Femur (tissue), 1 donor: Measurements from ENCODE around the gene DEGS2.

Experiments
- DNase-seq: peaks from one replicate; pipeline ENCODE4 v3.0.0-alpha.2; 2017

Gene DEGS2

DNA sequence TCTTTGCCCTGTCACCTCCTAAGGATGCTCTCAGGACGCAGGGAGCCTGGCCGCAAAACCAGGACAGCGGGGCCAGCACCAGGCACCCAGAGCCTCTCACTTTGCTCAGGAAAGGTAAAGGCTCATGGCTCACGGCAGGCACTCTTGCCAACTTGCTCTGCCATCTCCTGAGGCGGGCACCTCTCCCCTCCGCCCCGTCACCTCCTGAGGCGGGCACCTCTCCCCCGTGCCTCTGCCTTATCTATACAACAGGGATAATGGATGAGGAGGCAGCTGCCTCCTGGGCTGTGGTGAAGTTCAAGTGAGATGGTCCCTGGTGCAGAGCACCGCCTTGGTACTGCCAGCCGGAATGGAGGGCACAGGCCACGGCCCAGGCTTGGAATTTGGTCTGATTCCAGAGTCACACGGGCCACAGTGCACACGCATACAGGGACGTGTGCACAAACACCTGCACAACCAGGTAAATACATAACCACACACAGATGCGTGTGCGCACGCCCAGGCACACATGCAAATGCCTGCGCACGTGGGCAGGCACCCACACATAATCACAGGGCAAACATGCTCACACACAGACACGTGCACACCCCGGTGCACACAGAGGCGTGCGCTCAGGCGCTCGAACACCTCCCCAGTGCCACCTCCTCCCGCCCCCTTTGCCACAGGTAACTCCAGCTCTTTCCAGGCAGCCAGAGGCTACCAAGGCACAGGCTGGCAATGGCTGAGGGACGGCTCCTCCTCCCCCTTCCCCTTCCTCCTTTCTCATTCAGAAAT lies 11.6 kb downstream of the DEGS2 start:
- no peak for DNase-seq

DNA sequence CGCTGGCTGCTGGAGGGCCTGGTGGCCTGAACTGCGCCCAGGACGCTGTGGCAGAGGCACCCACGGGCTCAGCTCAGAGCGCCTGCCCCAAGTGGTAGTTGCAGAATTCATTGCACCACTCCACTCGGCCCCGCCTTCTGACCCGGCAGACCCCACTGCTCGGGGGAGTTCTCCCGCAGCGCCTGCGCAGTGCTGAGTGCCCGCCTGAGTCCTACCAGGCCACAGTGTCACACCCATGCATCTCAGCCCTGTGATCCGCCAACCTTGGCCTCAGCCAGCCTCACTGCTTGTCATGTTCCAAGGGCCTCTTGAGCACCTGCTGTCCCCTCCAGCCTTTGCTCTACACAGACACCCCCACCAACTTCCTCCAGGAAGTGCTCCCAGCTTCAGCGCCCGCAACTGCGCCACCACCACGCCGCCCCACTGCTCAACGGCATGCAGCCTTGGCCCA lies 12.2 kb downstream of the DEGS2 start:
- no peak for DNase-seq

DNA sequence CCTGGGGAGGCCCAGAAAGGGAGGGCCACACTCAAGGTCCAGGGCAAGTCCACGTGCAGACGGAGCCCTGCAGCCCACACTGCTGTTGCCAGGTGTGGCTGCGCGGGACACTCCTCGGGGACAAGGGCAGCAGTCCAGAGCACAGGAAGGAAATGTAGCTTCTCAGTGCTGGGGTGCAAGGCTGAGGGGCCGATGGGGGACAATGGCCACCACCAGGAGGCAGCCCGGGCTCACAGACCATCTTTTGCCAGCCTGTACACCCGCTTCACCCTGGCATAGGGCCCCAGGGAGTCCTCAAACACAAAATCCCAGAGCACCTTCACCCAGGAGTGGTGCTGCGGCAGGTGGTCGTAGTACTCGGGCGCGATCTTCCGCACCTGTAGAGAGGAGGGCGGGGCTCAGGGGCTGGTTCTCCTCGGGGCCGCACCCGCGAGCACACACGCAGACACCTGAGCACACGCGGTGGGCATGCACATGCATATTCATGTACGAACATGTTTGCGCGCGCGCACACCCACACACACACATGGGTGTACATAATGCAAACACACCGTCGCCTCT lies 12.8 kb downstream of the DEGS2 start:
- DNase-seq, result no peak

DNA sequence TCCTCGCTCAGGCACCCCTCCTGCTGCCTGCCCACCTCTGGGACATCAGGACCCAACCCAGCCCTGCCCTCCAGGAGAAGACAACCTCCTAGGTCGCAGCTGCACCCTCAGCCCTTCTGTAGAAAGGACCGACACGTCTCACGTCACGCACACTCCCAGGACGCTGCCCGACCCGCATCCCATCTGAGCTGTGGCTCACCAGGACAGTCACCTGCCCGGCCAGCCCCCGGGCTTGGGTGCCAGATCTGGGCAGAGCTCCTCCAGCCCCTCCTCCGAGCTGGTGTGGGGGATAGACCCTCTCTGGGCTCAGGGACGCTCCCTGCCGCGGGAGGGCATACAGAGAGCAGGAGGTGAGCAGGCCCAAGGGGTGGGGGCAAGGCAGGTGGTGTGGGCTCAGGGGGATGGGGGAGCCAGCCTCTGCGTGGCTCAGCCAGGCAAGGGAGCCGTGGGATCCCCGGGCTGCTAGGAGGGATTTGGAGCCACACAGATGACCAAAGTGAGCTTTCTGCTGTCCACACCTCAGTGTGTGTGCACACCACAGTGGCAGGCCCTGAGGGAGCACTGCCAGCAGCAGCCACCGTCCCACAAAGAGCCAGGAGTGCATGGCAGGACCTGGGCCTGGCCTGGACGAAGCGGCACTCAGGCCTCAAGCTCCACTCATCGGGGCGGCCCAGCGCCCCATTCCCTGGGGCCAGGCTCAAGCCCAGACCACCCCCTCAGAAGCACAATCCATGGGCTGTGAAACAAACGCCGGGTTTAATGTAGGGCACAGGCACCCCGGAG lies 13.6 kb downstream of the DEGS2 start:
- DNase-seq, result no peak

- DNase-seq, result no peak
These were observed 14.3 kb downstream of the DEGS2 start for GRCh38 chr14:100144996-100145646.

DNA sequence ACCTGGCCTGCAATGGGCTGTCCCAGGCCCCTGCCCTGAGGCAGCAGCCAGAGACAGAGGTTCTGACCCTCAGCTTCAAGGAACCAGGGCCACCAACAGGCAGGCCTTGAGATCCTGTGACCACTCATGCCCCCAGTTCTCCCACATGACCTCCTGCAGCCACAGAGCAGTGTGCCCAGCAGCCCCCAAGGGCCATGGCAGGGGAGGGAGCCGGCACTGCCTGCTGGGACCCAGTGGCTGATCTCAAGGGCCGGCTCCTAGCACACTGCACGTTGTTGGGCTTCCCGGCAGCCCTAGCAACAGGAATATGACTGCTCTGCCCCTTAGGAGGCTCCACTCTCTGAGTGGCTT lies 14.8 kb downstream of the DEGS2 start:
- no peak for DNase-seq

DNA sequence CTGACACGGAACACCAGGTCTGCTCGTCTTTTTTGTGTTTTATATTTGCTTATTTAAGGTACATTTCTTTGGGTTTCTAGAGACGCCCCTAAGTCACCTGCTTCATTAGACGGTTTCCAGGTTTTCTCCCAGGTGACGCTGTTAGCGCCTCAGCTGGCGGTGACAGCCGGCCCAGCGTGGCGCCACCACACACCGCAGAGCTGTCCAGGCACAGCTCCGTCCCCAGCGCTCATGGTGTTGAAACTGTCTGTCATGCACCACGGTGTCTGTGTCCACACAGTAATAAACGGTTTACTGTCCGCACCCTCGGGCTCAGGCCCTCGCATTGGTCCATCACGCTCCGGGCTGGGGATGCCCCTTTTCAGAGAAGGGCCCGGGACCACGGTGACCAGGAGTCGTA lies 15.5 kb downstream of the DEGS2 start:
- no peak for DNase-seq

DNA sequence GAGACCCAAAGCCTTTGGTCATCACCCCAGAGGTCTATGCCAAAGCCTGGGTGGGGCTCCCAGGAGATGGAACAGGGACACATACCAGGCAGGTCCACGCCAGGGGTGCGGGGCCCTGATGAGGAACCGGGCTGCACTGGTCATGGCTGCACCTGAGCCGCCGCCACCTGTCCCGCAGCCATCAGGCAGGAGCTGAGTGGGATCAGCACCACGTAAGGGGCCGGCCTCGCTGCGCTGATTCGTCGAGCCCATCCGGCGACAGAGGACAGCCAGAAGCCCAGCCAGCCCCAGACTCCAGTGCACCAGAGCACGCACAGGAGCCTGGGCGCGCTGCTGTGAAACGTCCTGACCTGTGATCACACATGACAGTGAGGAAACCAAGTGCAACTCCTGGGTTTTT lies 15.9 kb downstream of the DEGS2 start:
- DNase-seq, result no peak

DNA sequence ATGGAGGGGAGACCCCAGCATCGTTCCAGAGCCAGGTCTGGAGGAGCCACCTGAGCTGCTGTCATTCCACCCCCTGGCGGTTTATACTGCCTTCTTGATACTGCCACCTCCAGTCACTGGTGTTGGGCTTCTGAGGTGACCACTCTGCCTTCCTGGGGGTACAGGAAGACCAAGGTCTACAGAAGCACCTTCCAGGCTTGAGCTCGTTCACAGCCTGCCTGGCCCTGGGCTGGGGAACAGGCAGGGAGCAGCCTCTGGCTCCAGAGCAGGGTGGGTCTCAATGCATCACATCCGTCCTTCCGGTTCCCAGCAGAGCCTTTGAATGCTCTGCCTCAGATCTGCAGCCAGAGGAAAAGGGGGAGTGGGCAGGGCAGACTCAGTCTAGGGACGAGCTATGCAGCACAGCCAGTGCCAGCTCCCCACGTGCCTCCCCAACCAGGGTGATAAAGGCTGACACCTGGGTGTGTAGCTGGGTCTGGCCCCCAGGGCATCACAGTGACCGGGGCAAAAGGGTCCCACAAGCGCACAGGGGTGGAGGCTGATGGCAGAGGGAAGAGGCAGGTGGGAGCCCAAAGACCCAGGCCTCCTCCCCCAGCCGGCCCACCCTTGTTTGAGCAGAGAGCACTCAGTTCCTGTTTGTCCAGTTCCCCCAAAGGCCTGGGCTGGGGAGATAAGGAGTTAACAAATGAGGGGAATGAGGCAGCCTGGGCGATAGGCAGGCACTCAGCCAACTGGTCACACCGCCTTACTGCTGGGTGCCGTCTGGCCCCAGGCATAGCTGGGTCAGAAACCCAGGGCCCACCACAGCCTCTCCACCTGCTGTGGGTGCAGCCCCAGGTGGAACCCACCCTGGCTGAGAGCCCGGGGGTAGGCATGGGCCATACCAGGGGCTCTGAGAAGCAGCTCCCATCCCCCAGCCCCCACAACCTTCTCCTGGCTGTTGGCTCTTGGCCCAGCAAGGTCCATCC lies 17.1 kb downstream of the DEGS2 start:
- DNase-seq, result peak; percentile 53

DNA sequence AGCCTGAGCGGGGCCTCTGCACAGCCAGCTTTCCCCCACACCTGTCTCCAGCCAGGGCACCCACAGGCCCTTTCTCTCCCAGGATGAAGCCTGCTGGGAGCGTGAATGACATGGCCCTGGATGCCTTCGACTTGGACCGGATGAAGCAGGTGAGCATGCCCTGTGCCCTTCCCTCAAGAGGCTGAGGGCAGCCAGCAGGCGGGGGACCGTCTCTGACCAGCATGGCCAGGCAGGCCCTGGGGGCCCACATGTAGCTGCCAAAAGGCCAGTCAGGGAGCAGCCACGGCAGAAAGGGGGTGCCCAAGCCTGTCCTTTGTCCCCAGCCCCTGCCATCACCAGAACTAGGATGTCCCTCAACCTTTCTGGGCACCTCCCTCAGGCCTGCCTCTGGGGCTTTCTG lies 18.3 kb downstream of the DEGS2 start:
- no peak for DNase-seq

GRCh38 chr14:100140452-100141078 lies 18.9 kb downstream of the DEGS2 start:
- DNase-seq, result no peak

DNA sequence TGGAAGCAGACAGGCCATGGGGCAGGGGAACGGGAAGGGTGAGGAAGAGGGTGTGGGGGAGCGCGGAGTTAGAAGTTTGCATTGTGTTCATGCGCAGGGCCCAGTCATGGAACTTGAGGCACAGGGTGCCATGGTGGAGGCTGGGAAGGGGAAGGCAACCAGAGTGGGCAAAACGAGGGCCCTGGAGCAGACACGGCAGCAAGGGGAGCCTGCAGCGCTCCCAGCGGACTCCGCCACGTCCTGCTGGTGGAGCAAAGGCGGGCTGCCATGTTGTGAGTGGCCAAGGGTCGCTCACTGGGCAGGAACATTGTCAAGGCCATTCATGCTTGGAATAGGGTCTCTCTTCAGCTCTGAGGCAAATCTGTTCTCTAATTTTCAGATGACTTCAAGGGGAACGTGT lies 20.5 kb downstream of the DEGS2 start:
- DNase-seq, result no peak

DNA sequence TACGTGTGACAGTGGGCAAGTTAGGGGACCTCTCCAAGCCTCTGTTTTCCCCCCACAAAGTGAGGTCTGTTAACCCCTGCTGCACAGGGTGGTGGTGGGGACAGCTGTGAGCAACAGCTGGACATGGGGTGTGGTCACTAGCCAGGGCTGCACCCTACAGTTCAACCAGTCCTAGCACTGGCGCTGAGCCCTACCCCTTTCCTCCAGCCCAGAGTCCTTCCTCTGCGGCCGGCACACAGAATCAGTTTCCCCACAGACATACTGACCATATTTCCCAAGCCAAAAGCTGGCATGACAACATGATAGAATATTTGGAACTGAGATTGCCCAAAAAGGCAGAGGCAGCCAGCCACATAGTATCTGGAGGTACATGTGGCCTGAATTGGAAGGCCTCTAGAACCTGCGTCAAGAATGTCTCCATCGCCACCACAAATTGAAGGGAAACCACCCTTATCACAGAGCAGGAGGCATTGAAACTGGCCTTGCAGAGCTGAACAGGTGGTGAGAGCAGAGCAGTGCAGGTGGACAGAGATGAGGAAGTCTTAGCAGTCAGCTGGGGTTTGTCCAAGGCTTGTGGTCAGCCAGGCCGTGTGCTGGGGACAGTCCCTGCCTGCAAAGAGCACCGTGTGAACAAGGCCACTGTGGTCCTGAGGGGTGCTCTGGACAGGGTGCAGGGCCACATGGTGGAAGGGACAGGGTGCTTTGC lies 21.2 kb downstream of the DEGS2 start:
- DNase-seq, result no peak

- DNase-seq, result no peak
These were observed 22.3 kb downstream of the DEGS2 start for GRCh38 chr14:100137173-100137572.

DNA sequence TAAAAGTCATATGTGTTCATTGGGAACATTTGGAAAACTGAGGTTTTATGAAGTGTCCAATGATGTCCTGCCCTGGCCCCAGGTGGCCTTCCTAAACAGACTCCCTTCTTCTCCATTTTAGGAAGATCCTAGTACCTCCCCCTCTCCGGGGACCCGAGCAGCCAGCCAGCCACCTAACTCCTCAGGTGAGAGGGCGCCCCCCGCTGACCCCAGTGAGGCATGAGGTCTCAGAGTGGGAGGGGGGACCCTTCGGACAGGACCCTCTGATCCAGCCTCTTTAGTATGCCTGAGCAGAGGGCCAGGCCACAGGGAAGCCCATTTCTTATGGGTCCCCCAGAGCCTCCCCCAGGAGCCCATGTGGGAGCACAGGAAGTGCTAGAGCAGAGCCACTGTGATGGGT lies 23.7 kb downstream of the DEGS2 start:
- no peak for DNase-seq

GRCh38 chr14:100135073-100135472 lies 24.4 kb downstream of the DEGS2 start:
- no peak for DNase-seq

GRCh38 chr14:100134586-100134985 lies 24.9 kb downstream of the DEGS2 start:
- DNase-seq, result no peak

GRCh38 chr14:100132903-100133510 lies 26.4 kb downstream of the DEGS2 start:
- DNase-seq, result peak; percentile 61

GRCh38 chr14:100132161-100132902 lies 27.1 kb downstream of the DEGS2 start:
- no peak for DNase-seq

DNA sequence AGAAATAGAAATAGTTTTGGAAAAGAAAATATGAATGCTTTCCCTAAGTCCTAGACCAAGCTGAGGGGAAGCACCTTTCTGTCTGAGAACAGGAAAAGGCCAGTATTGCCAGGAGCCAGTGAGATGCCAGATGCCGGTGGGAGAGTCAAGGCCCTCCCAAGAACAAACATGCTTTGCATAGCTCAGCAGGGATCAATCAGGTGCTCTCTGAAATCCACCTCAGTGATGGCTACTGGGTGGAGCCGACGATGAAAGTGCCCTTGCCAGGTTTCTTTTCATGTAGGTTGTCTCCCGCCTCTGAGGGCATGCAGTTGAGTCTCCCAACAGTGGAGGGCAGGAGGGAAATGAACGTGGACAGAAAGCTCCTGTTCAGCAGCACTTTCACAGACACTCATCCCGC lies 28.3 kb downstream of the DEGS2 start:
- DNase-seq, result no peak
